Stimulated activated CD8-positive, alpha-beta memory T cell treated with anti-CD3 and anti-CD28 coated beads, Interleukin-15, amount 100 ng/mL, for 48 hours (primary cell): ENCODE results near the gene RNF130.
"Not testable (repeated sequence)": the region's sequence is repeated elsewhere in the genome, so short reads cannot be mapped to it uniquely, and the experiment has no call there.

ENCODE experiments used
- DNase-seq, 2 donors: peaks; one replicate each; pipeline ENCODE4 v3.0.0-alpha.2; 2020; ENCODE audit warnings: low read depth in 2 of 2

RNF130 gene

GRCh38 chr5:179974246-179974945, 97.2 kb downstream of the RNF130 start:
- DNase-seq, result no peak

GRCh38 chr5:179973391-179973790, 98.2 kb downstream of the RNF130 start:
- no peak for DNase-seq

GRCh38 chr5:179969110-179969509, 102.4 kb downstream of the RNF130 start:
- no peak for DNase-seq

GRCh38 chr5:179967489-179967888, 104.1 kb downstream of the RNF130 start:
- no peak for DNase-seq

GRCh38 chr5:179964015-179964414, 107.5 kb downstream of the RNF130 start:
- DNase-seq, result no peak

GRCh38 chr5:179963375-179963774, 108.2 kb downstream of the RNF130 start:
- no peak for DNase-seq

- no peak for DNase-seq
Observed at GRCh38 chr5:179960204-179960831, 111.2 kb downstream of the RNF130 start.

GRCh38 chr5:179959641-179960040, 111.9 kb downstream of the RNF130 start:
- no peak for DNase-seq

- not testable (repeated sequence) for DNase-seq
Observed at GRCh38 chr5:179959118-179959517, 112.4 kb downstream of the RNF130 start.

GRCh38 chr5:179955630-179956029, 115.9 kb downstream of the RNF130 start:
- no peak for DNase-seq

GRCh38 chr5:179955062-179955461, 116.5 kb downstream of the RNF130 start:
- DNase-seq, result no peak

GRCh38 chr5:179954434-179954833, 117.1 kb downstream of the RNF130 start:
- DNase-seq, result no peak

GRCh38 chr5:179953987-179954386, 117.6 kb downstream of the RNF130 start:
- DNase-seq, result no peak

GRCh38 chr5:179936976-179937681, 134.4 kb downstream of the RNF130 start:
- no peak for DNase-seq

GRCh38 chr5:179930788-179931473, 140.6 kb downstream of the RNF130 start:
- DNase-seq, result no peak

GRCh38 chr5:179927824-179928223, 143.7 kb downstream of the RNF130 start:
- no peak for DNase-seq

- no peak for DNase-seq
Observed at GRCh38 chr5:179926657-179927056, 144.9 kb downstream of the RNF130 start.

GRCh38 chr5:179923436-179923835, 148.1 kb downstream of the RNF130 start:
- no peak for DNase-seq

GRCh38 chr5:179920175-179920574, 151.4 kb downstream of the RNF130 start:
- no peak for DNase-seq

GRCh38 chr5:179919487-179920060, 152.0 kb downstream of the RNF130 start:
- no peak for DNase-seq

GRCh38 chr5:179918742-179919486, 152.6 kb downstream of the RNF130 start:
- DNase-seq, result no peak
